Mesenteric fat pad (tissue), 1 donor: Measurements from ENCODE around the gene FAT4. TPM values are rescaled to one million over a fixed set of nuclear protein-coding genes. Genes with fewer than 3 reads are reported as not detected.

Experiments
- DNase-seq: peaks from one replicate; pipeline ENCODE4 v3.0.0-alpha.2; 2020; ENCODE audit warnings: low spot score
- long read RNA-seq: library from polyadenylated mRNA; unstranded; transcript quantifications from one replicate; pipeline ENCODE4 v2.0.0, GENCODE V29; 2020
- total RNA-seq: library from RNA; stranded (reverse); fragmentation: NEBNext Ultra II Directional; extraction: Animal tissue kit (Norgen Biotek cat#: 25700); gene quantifications from one replicate; pipeline ENCODE4 v1.2.1, GENCODE V29; 2021
- donor health status: DM: yes; HTN: yes; CAD: no.

Gene FAT4, protein sequence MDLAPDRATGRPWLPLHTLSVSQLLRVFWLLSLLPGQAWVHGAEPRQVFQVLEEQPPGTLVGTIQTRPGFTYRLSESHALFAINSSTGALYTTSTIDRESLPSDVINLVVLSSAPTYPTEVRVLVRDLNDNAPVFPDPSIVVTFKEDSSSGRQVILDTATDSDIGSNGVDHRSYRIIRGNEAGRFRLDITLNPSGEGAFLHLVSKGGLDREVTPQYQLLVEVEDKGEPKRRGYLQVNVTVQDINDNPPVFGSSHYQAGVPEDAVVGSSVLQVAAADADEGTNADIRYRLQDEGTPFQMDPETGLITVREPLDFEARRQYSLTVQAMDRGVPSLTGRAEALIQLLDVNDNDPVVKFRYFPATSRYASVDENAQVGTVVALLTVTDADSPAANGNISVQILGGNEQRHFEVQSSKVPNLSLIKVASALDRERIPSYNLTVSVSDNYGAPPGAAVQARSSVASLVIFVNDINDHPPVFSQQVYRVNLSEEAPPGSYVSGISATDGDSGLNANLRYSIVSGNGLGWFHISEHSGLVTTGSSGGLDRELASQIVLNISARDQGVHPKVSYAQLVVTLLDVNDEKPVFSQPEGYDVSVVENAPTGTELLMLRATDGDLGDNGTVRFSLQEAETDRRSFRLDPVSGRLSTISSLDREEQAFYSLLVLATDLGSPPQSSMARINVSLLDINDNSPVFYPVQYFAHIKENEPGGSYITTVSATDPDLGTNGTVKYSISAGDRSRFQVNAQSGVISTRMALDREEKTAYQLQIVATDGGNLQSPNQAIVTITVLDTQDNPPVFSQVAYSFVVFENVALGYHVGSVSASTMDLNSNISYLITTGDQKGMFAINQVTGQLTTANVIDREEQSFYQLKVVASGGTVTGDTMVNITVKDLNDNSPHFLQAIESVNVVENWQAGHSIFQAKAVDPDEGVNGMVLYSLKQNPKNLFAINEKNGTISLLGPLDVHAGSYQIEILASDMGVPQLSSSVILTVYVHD (N-terminal part only)
- total RNA-seq, result 7.3 TPM
- long read RNA-seq, partial matches to known transcripts, result 0 of 3 reads
- long read RNA-seq, other reads (novel, unspliced or antisense), result 3 of 3 reads

DNA sequence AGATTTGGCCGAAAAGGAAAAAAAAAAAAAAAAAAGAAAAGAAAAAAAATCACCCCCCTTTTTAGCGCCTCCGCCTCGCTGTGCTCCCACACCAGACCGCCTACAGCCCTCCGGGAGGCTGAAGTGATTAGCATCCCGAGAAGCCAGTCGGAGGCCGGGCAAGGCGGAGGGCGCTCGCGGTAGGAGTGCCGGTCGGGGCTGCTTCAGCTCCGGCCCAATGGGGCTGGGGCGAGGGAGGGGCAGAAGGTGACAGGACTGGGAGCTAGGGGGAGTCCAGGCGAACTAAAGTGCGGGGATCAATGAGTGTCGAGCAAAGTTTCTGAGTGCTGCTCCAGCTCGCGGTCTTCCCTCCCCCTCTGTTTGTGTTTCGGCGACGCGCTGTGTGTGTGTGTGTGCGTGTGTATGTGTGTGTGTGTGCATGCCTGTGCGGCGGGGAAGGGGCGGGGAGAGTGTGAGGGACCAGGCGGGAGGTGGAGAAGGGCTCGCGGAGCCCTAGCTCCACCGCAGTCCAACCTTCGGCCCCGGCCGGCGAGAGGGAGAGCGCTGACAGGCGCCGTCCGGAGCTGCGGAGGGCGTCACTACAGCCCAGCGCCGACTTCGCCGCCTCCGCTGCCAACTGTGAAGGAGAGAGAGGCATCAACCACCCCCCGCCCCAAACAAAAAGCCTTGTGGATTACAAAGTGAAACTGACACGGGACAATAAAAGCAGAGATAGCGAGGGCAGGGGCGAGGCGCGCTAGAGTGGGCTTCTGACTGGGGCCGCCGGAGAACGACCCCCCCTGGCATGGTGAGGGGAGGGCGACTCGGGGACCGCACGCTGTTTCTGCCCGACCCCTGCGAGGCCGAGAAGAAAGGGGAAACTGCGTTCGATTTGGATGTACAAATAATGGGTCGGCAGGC, at the start of gene FAT4:
FAT4 (plus strand) TSS at position 280 of the 900 bp plus-strand sequence. CDS start 1,457 bp downstream, outside the sequence.
- DNase-seq, result peak; percentile 95

DNA sequence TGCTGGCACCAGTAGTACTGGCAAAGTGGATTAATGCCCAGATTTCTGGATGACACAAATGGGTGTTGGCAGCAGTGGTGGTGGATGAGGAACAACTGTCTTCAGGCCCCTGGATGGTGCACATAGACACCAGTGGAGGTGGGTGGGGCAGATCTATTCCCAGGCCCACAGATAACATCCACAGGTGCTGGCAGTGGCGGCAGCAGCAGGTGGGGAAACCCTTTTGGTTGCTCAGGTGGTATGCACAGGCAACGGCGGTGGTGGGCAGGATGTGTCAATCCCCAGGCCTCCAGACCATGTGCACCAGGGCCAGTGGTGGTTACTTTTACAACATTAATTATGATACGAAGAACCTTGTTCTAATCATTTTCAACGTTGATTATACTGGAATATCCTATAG, 48.9 kb upstream of the FAT4 start:
- DNase-seq, result no peak

DNA sequence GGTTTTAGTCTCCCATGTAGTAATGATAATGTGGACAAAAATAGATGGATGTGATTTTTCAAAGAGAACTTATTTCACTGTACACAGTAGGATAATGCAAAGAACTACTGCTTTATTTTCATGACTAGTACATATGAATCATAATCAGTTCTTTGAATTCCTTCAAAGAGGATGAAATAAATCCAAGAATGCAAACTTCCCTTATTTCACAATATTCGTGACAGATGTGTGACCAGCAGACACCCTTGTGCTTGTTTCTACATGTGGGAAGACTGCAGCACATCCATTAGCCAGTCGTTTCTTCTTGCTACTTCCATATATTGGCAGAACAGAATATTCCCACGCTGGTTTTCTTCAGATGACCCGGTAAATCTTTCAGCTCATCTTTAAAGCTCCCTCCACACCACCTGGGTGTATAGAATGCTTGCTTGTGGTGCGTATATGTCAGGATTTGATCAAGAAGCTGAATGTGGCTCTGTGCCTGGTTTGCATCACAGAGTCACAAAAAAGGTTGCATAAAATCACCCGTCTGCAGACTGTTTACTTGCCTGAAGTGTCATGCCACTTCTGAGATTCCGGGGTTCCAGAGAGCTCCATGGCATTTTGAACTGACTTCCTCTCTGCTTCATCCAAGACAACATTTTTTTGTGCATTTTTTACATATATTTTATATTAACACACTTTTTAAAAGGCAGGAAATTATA, 47.7 kb upstream of the FAT4 start:
- DNase-seq, result no peak

DNA sequence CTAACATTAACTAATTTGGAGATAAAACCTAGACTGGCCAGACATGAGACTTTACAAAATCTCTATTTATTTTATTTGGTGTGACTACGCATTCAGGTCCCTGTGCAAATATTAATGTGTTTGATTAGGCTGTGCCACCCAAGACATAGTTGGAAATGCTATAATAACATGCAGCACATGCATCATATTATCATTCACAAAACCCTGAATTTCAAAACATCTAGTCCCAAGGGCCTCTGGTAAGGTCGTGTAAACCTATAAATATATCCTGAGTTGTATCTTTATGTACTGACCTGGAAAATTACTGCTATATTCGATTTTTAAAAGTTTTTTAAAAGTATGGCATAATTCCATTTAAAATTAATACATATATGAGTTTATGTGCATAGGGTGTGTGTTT, 47.1 kb upstream of the FAT4 start:
- no peak for DNase-seq

DNA sequence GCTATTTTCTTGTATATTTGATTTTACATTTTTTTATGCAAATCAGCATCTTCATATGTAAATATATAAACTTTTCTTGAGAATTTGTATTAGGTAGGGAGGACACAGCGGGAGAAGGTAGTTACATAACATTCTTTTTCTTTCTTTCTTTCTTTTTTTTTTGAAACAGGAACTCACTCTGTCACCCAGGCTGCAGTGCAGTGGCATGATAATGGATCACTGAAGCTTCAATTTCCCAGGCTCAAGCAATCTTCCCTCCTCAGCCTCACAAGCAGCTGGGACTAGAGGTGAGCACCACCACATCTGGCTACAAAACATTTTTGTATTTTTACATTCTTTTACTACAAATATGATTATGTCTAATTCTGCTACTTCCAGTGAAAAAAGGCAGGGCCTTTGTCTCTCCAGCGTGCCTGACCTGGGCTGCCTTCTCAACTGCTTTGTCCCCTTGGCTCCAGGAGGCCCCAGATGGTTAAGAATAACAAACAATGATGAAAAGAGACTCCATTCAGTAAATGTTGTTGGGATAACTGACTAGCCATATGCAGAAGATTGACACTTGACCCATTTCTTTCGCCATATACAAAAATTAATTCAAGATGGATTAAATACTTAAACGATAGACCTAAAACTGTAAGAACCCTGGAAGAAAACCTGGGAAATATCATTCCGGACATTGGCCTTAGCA, 46.5 kb upstream of the FAT4 start:
- no peak for DNase-seq

DNA sequence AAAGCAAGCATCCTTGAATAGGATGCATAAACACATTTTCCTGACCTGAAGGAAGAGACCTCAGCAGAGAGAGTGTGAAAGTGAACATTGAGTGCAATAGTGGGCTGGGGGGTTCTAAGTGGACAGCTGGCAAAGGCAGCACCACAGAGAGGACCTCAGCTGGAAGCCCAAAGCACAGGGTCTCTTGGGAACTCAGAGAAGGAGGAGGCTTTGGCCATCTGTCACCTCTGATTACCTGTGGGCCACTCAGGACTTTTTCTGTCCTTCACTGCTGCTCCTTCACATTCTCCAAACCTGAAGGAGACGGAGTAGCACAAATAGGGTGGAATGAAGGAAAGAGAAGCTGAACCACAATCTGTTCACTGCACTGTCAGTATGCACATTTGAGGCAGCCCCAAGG, 37.9 kb upstream of the FAT4 start:
- DNase-seq, result no peak

DNA sequence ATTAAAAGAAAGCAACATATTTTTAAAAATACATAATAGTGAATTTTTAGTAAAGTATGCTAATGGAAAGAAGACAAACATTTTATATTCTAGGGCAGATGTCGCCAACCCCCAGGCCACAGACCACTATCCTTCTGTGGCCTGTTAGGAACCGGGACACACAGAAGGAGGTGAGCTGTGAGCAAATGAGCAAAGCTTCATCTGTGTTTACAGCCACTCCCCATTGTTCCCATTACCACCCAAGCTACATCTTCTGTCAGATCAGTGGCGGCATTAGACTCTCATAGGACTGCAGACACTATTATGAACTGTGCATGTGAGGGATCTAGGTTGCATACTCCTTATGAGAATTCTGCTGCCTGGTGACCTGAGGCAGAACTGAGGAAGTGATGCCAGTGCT, 37.0 kb upstream of the FAT4 start:
- DNase-seq, result no peak

DNA sequence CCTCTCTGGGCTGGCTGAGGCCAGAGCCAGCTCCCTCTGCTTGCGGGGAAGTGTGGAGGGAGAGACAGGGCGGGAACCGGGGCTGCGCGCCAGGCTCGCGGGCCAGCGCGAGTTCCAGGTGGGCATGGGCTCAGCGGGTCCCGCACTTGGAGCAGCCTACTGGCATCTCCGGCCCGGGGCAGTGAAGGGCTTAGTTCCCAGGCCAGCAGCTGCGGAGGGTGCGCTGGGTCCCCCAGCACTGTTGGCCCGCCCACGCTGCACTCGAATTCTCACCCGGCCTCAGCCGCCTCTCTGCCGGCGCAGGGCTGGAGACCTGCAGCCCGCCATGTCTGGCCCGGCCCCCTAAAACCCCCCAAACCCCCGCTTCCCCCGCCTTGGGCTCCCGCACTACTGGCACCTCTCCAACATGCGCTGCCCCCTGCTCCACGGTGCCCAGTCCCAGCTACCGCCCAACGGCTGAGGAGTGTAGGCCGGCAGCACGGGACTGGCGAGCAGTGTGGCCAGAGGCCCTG, 33.8 kb upstream of the FAT4 start:
- no peak for DNase-seq

DNA sequence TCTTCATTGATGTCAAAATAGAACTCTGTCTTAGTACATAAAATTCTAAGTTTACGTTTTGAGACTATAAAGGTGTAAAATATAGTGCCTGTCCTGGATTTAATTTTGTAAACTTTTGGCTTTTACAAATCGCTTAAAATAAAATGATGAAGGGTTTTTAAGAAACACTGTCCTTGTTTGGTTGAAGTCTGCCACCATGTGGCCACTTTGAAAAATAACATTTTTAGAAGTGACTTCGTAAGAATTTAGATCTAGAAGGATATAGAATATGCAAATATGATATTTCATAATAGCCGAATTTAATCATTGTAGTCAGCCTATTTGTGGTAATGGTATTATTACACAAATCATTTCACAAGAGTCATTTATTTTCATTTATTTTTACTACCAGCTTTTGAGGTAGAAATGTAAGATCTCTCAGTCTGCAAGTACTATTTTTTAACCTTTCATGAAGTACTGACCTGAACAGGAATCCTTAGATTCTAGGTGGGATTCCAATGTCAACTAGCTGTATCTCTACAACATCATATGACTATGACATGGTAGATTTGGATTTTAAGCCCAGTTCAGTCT, 31.0 kb upstream of the FAT4 start:
- no peak for DNase-seq

DNA sequence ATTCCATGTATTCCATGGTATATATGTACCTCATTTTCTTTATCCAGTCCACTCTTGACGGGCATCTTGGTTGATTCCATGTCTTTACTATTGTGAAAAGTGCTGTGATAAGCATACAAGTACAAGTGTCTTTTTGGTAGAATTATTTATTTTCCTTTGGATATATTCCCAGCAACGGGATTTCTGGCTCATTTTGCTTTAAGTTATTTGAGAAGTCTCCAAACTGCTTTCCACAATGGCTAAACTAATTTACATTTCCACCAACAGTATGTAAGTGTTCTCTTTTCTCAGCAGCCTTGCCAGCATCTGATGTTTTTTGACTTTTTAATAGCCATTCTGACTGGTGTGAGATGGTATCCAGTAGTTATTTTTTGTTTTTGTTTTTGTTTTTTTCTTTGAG, 17.6 kb upstream of the FAT4 start:
- DNase-seq, result no peak

DNA sequence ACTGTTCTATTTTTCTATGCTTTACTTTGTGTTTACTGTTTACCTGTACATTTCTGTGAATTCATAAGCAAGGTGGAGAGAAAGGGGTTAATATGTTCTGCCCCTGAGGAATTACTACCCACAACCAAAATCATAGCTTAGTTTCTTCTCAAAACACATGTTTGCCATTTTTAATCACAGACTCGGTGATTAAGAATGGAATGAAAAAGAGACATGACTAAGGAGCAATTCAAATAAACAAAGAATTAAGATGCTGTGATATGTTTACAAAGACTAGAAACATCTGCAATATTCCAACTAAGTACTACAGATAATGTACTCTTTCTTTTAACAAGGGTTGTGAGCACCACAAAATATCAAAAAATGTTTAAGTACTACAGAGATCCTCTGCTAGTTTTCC, 11.7 kb upstream of the FAT4 start:
- DNase-seq, result no peak

DNA sequence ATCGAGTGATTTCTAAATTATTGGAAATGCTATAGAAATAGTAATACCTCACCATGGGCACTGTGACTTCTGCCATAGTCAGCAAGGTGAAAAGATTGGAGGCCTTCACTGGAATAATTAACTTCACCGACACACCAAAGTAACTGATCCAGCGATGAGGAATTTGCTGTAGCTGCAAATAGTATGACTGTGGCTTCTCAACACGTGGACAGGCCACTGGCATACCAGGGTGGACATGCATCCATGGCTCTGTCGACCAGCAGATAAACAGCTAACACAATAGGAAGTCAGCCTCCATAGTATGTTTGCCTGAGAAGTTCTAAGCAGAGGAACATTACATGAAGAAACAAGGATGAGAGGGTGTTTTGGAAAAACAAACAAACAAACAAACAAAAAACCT, 10.9 kb upstream of the FAT4 start:
- no peak for DNase-seq

DNA sequence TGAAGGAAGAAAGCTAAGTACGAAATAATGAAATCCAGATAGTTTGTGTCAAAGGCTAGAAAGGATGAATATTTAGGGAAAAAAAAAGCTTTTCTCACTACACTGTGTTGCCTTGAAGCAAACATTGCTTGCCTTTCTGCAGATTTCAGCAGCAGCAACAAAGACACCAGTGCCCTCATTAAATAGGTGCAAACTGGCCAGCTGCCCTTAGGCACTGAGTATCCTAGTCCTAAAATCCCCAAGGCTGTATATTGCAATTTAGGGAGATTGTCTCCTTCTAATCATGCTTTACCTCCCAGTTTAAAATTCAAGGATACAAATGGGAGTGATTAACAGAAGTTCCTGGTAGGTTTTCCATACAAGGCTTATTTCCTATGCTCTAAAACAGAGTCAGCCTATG, 8.6 kb upstream of the FAT4 start:
- DNase-seq, result no peak

DNA sequence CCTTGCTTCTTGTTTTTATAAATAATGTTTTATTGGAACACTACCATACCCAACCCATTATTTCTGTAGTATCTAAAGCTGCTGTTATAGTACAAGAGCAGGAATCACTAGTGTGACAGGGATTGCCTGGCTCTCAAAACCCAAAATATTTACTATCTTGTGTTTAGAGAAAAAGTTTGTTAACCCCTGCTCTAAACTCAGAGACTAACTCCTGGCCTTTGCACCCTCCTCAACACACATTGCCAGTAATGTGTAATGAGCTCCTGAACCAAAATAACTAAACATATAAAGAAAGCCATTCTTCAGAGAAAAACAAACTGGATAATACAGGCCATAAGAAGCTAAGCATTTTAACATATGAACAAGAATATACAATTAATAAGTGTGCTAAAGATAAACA, 8.2 kb upstream of the FAT4 start:
- no peak for DNase-seq

DNA sequence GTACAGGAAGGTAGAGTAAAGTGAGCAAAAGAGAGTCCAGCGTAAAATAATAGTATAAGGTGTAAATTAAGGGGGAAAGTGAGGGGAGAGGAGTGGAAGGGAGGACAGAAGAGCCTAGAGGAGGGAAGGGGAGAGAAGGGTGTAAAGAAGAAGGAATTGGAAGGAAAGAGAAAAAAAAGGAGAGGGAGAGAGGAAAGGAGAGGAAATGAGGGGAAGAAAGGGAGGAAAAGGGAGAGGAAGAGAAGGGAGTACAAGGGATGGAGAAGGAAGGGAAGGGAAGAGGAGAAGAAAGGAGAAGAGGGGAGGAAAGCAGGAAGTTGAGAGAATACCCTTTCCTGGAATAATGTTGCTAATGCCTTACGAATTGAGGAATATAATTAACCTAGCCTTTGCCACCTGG, 3.3 kb upstream of the FAT4 start:
- no peak for DNase-seq

DNA sequence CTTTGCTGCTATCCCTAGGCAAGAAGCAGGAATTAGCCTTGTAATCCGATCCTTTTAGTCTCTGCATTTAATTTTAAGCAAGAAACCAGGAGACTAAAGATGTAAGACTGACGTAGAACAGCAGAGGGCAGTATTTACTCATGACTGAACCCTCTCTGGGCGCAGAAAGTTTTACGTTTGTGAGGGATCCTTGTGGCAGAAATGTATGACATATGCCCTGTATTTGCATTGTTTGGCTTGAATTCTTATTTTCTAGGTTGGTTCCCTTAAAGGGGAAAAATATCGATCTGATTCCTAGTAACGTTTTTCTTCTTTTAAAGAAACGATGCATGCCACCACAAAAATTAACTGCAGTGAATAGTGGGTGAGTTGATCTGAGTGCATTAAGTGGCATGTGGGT, 1.3 kb upstream of the FAT4 start:
- DNase-seq, result no peak

DNA sequence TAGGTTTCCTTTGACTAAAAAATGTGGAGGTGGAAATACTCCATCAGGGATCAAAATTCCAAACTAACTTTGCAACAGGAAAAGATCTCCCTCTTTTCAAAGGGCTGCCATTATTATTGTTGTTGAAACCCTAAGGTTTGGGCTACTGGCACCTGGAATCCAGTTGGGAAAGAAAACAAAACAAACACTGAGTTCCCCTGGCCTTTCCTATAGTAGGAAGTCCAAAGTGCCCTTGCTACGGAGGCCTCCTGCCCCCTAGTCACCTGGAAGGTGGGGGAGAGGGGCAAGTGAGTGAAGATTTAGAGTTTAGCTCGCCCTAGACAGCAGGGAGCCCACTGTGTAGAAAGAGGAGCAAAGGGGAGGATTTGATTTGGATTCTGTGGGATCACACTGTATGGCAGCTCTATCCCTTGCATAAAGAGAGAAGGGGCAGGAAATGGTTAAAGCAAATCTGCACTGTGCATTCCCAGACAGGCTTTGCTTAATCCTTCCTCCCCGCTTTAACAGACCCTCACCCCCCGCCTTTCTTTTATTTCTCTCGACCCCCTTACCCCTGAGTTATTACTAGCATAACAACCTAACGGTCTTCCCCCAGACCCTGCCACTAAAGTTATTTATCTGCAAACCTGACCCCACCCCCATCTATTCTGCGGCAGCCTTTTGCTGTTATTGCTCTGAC, 627 bp upstream of the FAT4 start:
- DNase-seq, result no peak

DNA sequence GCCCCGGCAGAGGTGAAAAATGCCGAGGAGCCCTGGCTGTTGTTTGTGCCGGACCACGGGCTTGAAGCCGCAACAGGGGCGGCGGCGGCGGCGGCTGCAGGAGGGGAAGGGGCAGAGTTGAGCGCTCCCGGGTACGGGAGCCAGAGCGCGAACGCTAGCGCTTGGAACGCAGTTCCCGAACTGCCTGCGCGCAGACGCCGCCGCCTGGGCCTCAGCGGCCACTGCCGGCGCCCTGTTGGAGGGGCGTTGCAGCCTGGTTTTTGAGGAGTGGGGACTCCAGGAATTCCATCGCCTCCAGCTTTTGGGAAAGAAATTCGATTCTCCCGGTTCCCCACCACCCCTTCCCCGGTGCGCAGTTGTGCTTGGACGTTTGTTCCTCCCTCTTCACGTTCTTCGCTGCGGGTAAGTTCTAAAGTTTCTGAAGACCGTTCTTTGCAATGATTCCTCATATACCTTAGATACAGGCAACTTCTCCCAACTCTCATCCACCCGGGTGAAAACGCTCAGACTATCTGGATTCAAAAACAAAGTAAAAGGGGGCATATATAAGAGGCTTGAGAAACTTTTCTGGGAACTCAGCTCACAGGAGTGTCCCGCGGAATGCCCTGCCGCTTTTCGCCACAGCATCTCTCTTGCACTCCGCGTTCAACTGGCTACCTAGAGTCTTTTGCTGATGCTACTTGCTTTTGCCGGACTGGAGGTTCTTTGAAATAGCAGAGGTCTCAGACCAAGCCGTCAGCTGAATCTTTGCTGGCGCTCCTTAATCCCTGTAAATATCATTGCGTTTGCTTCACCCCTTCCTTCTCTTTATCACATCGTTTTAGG, 1.0 kb downstream of the FAT4 start:
- no peak for DNase-seq
